K562 (cell line): ENCODE results near the gene ACER3. TPM values are rescaled to one million over a fixed set of nuclear protein-coding genes. Genes with fewer than 3 reads are reported as not detected.

ENCODE experiments used
- BCOR ChIP-seq: fragments of 450-650 bp; IDR thresholded peaks from 2 replicates; pipeline ENCODE4 v1.6.1; 2016
- BRCA1 ChIP-seq, 2 experiments: fragments of 450-650 bp in 1 of 2; sonication (generic) in 1 of 2; formaldehyde crosslinking in 1 of 2; IDR thresholded peaks; 2 replicates each; pipeline versions ENCODE4 v1.5.0 to v1.6.1; 2017 to 2020; ENCODE audit warnings: mild to moderate bottlenecking in 1 of 2, missing genetic modification reagents in 1 of 2
- CAMTA2 ChIP-seq: fragments of 250-450 bp; sonication (Bioruptor Pico); conservative IDR thresholded peaks from 2 replicates; pipeline ENCODE4 v1.5.1; 2022
- CBX5 ChIP-seq: IDR thresholded peaks from 2 replicates; pipeline ENCODE4 v1.6.1; 2014; ENCODE audit warnings: low read depth, borderline replicate concordance
- EP400 ChIP-seq: fragments of 450-650 bp; IDR thresholded peaks from 2 replicates; pipeline ENCODE4 v1.6.1; 2017; ENCODE audit warnings: antibody characterized with exemption, mild to moderate bottlenecking, moderate library complexity
- FOXA1 ChIP-seq: fragments of 450-650 bp; IDR thresholded peaks from 2 replicates; pipeline ENCODE4 v1.6.1; 2016; ENCODE audit warnings: mild to moderate bottlenecking, borderline replicate concordance
- GMEB1 ChIP-seq: fragments of 250-450 bp; sonication (Bioruptor Pico); IDR thresholded peaks from 2 replicates; pipeline ENCODE4 v1.4.0; 2020; ENCODE audit warnings: mild to moderate bottlenecking
- MECOM ChIP-seq: fragments of 250-450 bp; sonication (Bioruptor Pico); IDR thresholded peaks from 2 replicates; pipeline ENCODE4 v1.8.0; 2022; ENCODE audit warnings: inconsistent platforms
- MXD1 ChIP-seq: fragments of 250-450 bp; sonication (Bioruptor Pico); IDR thresholded peaks from 2 replicates; pipeline ENCODE4 v1.8.0; 2021; ENCODE audit warnings: borderline replicate concordance, mild to moderate bottlenecking, moderate library complexity; ENCODE audit not compliant: poor library complexity, severe bottlenecking
- NCOA2 ChIP-seq, 2 experiments: fragments of 450-650 bp; IDR thresholded peaks; 2 replicates each; pipeline ENCODE4 v1.6.1; 2018; ENCODE audit warnings: mild to moderate bottlenecking in 2 of 2, moderate library complexity in 1 of 2; ENCODE audit not compliant: partially characterized antibody in 2 of 2
- PML ChIP-seq: IDR thresholded peaks from 2 replicates; pipeline ENCODE4 v1.6.1; 2012; ENCODE audit warnings: low read length, inconsistent platforms
- POLR2G ChIP-seq: fragments of 200-400 bp; formaldehyde crosslinking; IDR thresholded peaks from 2 replicates; pipeline ENCODE4 v1.6.1; 2017; ENCODE audit warnings: low read depth, mild to moderate bottlenecking, antibody characterized with exemption, low read length, moderate library complexity
- SP2 ChIP-seq: IDR thresholded peaks from 2 replicates; pipeline ENCODE4 v1.6.1; 2011; ENCODE audit warnings: mild to moderate bottlenecking, low read depth, low read length, moderate library complexity; ENCODE audit not compliant: poor library complexity, severe bottlenecking; ENCODE audit errors: extremely low read depth
- SRF ChIP-seq, 2 experiments: fragments of 250-450, 450-650 bp in 1 of 2; sonication (Bioruptor Pico) in 1 of 2; sonication (generic) in 1 of 2; formaldehyde crosslinking; IDR thresholded peaks; 2 replicates each; pipeline versions ENCODE4 v1.5.0 to v1.5.1; 2020 to 2022; ENCODE audit warnings: mild to moderate bottlenecking in 1 of 2, missing genetic modification reagents in 1 of 2
- TCF7L2 ChIP-seq: fragments of 150-350 bp; IDR thresholded peaks from 2 replicates; pipeline ENCODE4 v1.6.1; 2016; ENCODE audit warnings: low read depth, mild to moderate bottlenecking, low read length, moderate library complexity
- THRA ChIP-seq: fragments of 450-650 bp; IDR thresholded peaks from 2 replicates; pipeline ENCODE4 v1.6.1; 2017; ENCODE audit warnings: mild to moderate bottlenecking, moderate library complexity
- TRIM24 ChIP-seq, 2 experiments: fragments of 450-650 bp; IDR thresholded peaks; 2 replicates each; pipeline ENCODE4 v1.6.1; 2016
- VEZF1 ChIP-seq: fragments of 200-800 bp; sonication (Bioruptor generic); IDR thresholded peaks from 2 replicates; pipeline ENCODE4 v1.6.1; 2017; ENCODE audit warnings: missing genetic modification characterization, missing compliant biosample characterization
- ZC3H11A ChIP-seq: IDR thresholded peaks from 2 replicates; pipeline ENCODE4 v1.6.1; 2012; ENCODE audit warnings: low read depth, low read length, improper control_type of control experiment
- ZNF121 ChIP-seq: sonication (generic); formaldehyde crosslinking; conservative IDR thresholded peaks from 2 replicates; pipeline ENCODE4 v1.8.0; 2022; ENCODE audit warnings: missing genetic modification reagents
- ZNF239 ChIP-seq: fragments of 250-450 bp; sonication (Bioruptor Pico); IDR thresholded peaks from 2 replicates; pipeline ENCODE4 v1.4.0; 2020; ENCODE audit warnings: mild to moderate bottlenecking
- ZNF274 ChIP-seq: IDR thresholded peaks from 2 replicates; pipeline ENCODE4 v1.6.1; 2011; ENCODE audit warnings: low read depth, mild to moderate bottlenecking, low read length, moderate library complexity, borderline replicate concordance
- ZNF584 ChIP-seq: fragments of 200-800 bp; sonication (Bioruptor generic); IDR thresholded peaks from 2 replicates; pipeline ENCODE4 v1.6.1; 2016; ENCODE audit warnings: low read depth, mild to moderate bottlenecking, missing genetic modification characterization, missing compliant biosample characterization
- ZNF699 ChIP-seq: fragments of 250-450 bp; sonication (Bioruptor Pico); IDR thresholded peaks from 2 replicates; pipeline ENCODE4 v1.8.0; 2021; ENCODE audit warnings: mild to moderate bottlenecking, moderate library complexity; ENCODE audit not compliant: insufficient replicate concordance
- polyA plus RNA-seq, 8 experiments: library from polyadenylated mRNA; depleted of rRNA in 4 of 8; stranded (reverse) in 5 of 8; unstranded in 3 of 8; fragments of >200 nt; fragmentation: Nextera tagmentation in 2 of 8; fragmentation: Illumina TruSeq in 1 of 8; extraction: Ambion mirVana in 2 of 8; extraction: Trizol in 1 of 8; gene quantifications; 2 replicates each; pipeline versions ENCODE4 v1.2.1 to v1.2.3, GENCODE V29; 2011 to 2014; ENCODE audit warnings: inconsistent platforms in 1 of 8, missing spikeins in 1 of 8
- total RNA-seq, 7 experiments: library from RNA; depleted of rRNA in 6 of 7; stranded (reverse); fragments of >200 nt in 6 of 7; fragmentation: Illumina TruSeq in 2 of 7; extraction: Trizol in 2 of 7; gene quantifications; 2 replicates each; pipeline versions ENCODE4 v1.2.1 to v1.2.3, GENCODE V29; 2011 to 2021; ENCODE audit warnings: low replicate concordance in 1 of 7
- TF ChIP-seq, protein P1 (sequence below): IDR thresholded peaks from 2 replicates; pipeline ENCODE4 v1.6.1; 2014; ENCODE audit warnings: antibody characterized with exemption

The ACER3 gene
- total and polyA plus RNA-seq, 9 of the 15 experiments (the other 6 are each of a cell fraction or from before 2014, with no cell fraction given): 2.0 to 23.8 (median 9.5) TPM

DNA sequence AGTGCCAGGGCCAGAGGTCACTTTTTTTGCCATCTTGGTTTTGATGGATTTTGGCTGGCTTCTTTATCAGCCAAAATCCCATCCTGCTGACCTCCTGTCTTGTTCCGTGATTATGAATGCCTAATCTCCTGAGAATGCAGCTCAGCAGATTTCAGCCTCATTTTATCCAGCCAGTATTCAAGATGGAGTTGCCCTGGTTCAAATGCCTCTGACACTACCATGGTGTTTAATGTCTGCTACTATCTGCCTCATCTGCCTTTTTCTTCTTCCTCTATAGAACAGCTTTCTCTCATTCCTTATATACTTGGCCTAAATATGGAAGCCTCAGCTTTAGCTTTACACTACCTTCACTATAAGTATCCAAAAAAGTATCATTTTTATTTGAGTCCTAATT lies 50.7 kb downstream of the ACER3 start (continued):
- no peak for TF ChIP-seq BRCA1 (IDR thresholded peaks at IDR 0.05)
- no peak for TF ChIP-seq BRCA1 (CRISPR knock-in tag; IDR thresholded peaks at IDR 0.05)
- TF ChIP-seq ZNF239 (CRISPR knock-in tag): peak; percentile 67
- no peak for TF ChIP-seq PML
- no peak for TF ChIP-seq ZNF699
- TF ChIP-seq FOXA1: no peak
- no peak for TF ChIP-seq ZC3H11A
- no peak for TF ChIP-seq SRF (CRISPR knock-in tag; IDR thresholded peaks at IDR 0.05)
- TF ChIP-seq POLR2G: no peak
- no peak for TF ChIP-seq ZNF121 (CRISPR knock-in tag)
- 0 out of 2 replicates have a peak, but pooled peaks have one; percentile 15 for TF ChIP-seq VEZF1 (CRISPR knock-in tag)
- no peak for TF ChIP-seq ZNF274
- no peak for TF ChIP-seq TRIM24 (IDR thresholded peaks at IDR 0.05)
- TF ChIP-seq BCOR: no peak
- TF ChIP-seq NCOA2 (IDR thresholded peaks at IDR 0.05; ENCODE audit: partially characterized antibody in 2 of 2): no peak
- TF ChIP-seq THRA: no peak
- no peak for TF ChIP-seq TCF7L2
- no peak for TF ChIP-seq CAMTA2 (CRISPR knock-in tag)
- TF ChIP-seq CBX5: no peak
- TF ChIP-seq, protein P1, sequence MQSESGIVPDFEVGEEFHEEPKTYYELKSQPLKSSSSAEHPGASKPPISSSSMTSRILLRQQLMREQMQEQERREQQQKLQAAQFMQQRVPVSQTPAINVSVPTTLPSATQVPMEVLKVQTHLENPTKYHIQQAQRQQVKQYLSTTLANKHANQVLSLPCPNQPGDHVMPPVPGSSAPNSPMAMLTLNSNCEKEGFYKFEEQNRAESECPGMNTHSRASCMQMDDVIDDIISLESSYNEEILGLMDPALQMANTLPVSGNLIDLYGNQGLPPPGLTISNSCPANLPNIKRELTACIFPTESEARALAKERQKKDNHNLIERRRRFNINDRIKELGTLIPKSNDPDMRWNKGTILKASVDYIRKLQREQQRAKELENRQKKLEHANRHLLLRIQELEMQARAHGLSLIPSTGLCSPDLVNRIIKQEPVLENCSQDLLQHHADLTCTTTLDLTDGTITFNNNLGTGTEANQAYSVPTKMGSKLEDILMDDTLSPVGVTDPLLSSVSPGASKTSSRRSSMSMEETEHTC: no peak
- peak; percentile 73 for TF ChIP-seq MECOM (CRISPR knock-in tag)
- TF ChIP-seq MXD1 (CRISPR knock-in tag): no peak
- no peak for TF ChIP-seq GMEB1 (CRISPR knock-in tag)
- no peak for TF ChIP-seq ZNF584 (CRISPR knock-in tag)
- no peak for TF ChIP-seq EP400
- no peak for TF ChIP-seq SP2
